Mesodermal cell (in vitro differentiated cells): Measurements from ENCODE around the gene KCNK6.
A peak's percentile ranks its signal among the peaks of the same experiment; 100 is the strongest.
"Not testable (repeated sequence)": the region's sequence is repeated elsewhere in the genome, so short reads cannot be mapped to it uniquely, and the experiment has no call there.

Experiments used
- H3K27ac ChIP-seq: 2 replicates; pipeline ENCODE4 v1.7.0; 2013; ENCODE audit warnings: mild to moderate bottlenecking, low read depth, low read length, moderate library complexity; ENCODE audit not compliant: severe bottlenecking
- H3K36me3 ChIP-seq: 2 replicates; pipeline ENCODE4 v1.7.1; 2013; ENCODE audit warnings: mild to moderate bottlenecking, low read length, moderate library complexity; ENCODE audit not compliant: control insufficient read depth, insufficient read depth
- H3K4me1 ChIP-seq: one replicate; pipeline ENCODE4 v1.7.1; 2013; ENCODE audit warnings: mild to moderate bottlenecking, low read length; ENCODE audit not compliant: insufficient read depth, control insufficient read depth, poor library complexity, severe bottlenecking
- H3K4me3 ChIP-seq: 2 replicates; pipeline ENCODE4 v1.7.0; 2013; ENCODE audit warnings: low read length, control low read depth, mild to moderate bottlenecking; ENCODE audit not compliant: insufficient read depth, poor library complexity, severe bottlenecking; ENCODE audit errors: extremely low read depth
- H3K9me3 ChIP-seq: 2 replicates; pipeline ENCODE4 v1.7.1; 2013; ENCODE audit warnings: mild to moderate bottlenecking, low read length, moderate library complexity; ENCODE audit not compliant: control insufficient read depth
- WGBS, 2 experiments: methylation state at CpG; one replicate each; pipeline ENCODE4 v1.1.5; 2013; ENCODE audit warnings: missing lambda C conversion rate in 2 of 2; ENCODE audit not compliant: insufficient coverage in 2 of 2; 5-methylcytosine and 5-hydroxymethylcytosine counted together

KCNK6 gene

GRCh38 chr19:38362076-38362945 lies 42.7 kb downstream of the KCNK6 start:
- no peaks in the 10 kb centered on the region for H3K4me1 ChIP-seq
- H3K36me3 ChIP-seq, result no peaks in the 10 kb centered on the region
- H3K4me3 ChIP-seq, result peak overlapping the region; percentile 63
- no peak overlapping the region for H3K27ac ChIP-seq
- H3K9me3 ChIP-seq, result no peaks in the 10 kb centered on the region
- WGBS, 2 experiments, result 2 to 3% methylated on average over 50 to 52 of the region's 68 CpGs

DNA sequence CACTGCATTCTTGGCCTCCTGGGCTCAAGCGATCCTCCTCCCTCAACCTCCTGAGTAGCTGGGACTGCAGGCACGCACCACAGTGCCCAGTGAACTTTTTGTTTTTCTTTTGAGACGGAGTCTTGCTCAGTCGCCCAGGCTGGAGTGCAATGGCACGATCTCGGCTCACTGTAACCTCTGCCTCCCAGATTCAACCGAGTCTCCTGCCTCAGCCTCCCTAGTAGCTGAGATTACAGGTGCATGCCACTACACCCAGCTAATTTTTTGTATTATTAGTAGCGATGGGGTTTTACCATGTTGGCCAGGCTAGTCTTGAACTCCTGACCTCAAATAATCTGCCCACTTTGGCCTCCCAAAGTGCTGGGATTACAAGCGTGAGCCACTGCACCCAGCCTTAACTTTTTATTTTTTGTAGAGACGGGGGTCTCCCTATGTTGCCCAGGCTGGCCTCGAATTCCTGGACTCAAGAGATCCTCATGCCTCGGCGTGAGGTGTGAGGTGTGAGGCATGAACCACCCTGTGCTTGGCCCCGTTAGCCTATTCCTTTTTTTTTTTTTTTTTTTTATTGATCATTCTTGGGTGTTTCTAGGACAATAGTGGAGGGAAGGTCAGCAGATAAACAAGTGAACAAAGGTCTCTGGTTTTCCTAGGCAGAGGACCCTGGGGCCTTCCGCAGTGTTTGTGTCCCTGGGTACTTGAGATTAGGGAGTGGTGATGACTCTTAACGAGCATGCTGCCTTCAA lies 43.5 kb downstream of the KCNK6 start:
- H3K36me3 ChIP-seq, H3K27ac ChIP-seq, H3K4me1 ChIP-seq, H3K9me3 ChIP-seq: not testable (repeated sequence)
- 81 to 87% methylated on average over 6 to 9 of the region's 16 CpGs for WGBS, 2 experiments
- H3K4me3 ChIP-seq, result peak overlapping the region; percentile 63

DNA sequence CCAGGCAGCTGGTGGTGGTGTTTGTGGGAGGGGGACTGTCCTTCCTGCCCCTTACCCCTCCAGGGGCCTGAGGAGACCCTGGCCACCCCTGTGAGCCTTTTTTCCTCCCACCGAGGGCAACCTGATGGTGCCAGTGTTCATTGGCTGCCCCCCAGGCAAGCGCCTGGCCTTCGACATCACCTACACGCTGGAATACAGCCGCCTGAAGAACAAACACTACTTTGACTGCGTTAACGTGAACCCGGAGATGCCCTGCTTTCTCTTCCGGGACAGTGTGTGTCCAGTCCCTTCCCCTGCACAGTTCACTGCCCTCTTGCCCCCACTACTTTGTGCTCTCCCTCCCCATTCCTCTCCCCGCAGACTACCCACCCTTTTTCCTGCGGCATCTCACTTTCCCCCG lies 47.4 kb downstream of the KCNK6 start:
- H3K27ac ChIP-seq, result no peak overlapping the region
- H3K36me3 ChIP-seq, result no peaks in the 10 kb centered on the region
- WGBS, 2 experiments, result 89 to 90% methylated on average over 10 to 12 of the region's 12 CpGs
- no peaks in the 10 kb centered on the region for H3K4me1 ChIP-seq
- no peaks in the 10 kb centered on the region for H3K9me3 ChIP-seq
- no peak overlapping the region for H3K4me3 ChIP-seq

GRCh38 chr19:38369584-38369983 lies 49.9 kb downstream of the KCNK6 start:
- Histone ChIP-seq H3K4me1 (no peaks in the 10 kb centered on the region), H3K36me3 (no peaks in the 10 kb centered on the region), H3K9me3 (no peaks in the 10 kb centered on the region), H3K4me3 (no peak overlapping the region), H3K27ac (no peak overlapping the region)
- WGBS, 2 experiments, result 93 to 96% methylated on average over 2 of the region's 2 CpGs

GRCh38 chr19:38370299-38370698 lies 50.7 kb downstream of the KCNK6 start:
- H3K9me3 ChIP-seq, result no peaks in the 10 kb centered on the region
- H3K4me3 ChIP-seq, result no peak overlapping the region
- 79 to 85% methylated on average over 11 to 12 of the region's 12 CpGs for WGBS, 2 experiments
- no peaks in the 10 kb centered on the region for H3K4me1 ChIP-seq
- H3K27ac ChIP-seq, result no peak overlapping the region
- H3K36me3 ChIP-seq, result no peaks in the 10 kb centered on the region

- H3K27ac ChIP-seq, result no peak overlapping the region
- no peaks in the 10 kb centered on the region for H3K9me3 ChIP-seq
- no peak overlapping the region for H3K4me3 ChIP-seq
- WGBS, 2 experiments, result 88 to 97% methylated on average over 5 of the region's 6 CpGs
- peaks cover 2% of the 10 kb centered on the region for H3K4me1 ChIP-seq
- H3K36me3 ChIP-seq, result peaks cover 3% of the 10 kb centered on the region
Observed at GRCh38 chr19:38371081-38371480, 51.4 kb downstream of the KCNK6 start.

DNA sequence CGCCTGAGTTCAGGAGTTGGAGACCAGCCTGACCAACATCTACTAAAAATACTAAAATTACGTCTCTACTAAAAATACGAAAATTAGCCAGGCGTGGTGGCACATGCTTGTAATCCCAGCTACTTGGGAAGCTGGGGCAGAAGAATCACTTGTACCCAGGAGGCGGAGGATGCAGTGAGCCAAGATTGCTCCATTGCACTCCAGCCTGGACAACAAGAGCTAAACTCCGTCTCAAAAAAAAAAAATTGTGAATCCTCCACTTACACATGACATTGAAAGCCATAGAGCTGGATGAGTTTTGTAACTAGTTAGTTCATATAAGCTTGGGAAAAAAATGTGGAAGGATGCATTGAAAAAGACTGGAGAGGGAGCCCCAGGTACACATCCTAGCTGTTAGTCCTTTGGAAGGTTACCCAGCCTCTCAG lies 54.3 kb downstream of the KCNK6 start:
- peak overlapping the region; percentile 93 for H3K4me3 ChIP-seq
- H3K9me3 ChIP-seq, result no peaks in the 10 kb centered on the region
- H3K36me3 ChIP-seq, result peaks cover 25% of the 10 kb centered on the region
- 90 to 96% methylated on average over 2 to 4 of the region's 6 CpGs for WGBS, 2 experiments
- peaks cover 5% of the 10 kb centered on the region for H3K4me1 ChIP-seq
- H3K27ac ChIP-seq, result peak overlapping the region; percentile 87

DNA sequence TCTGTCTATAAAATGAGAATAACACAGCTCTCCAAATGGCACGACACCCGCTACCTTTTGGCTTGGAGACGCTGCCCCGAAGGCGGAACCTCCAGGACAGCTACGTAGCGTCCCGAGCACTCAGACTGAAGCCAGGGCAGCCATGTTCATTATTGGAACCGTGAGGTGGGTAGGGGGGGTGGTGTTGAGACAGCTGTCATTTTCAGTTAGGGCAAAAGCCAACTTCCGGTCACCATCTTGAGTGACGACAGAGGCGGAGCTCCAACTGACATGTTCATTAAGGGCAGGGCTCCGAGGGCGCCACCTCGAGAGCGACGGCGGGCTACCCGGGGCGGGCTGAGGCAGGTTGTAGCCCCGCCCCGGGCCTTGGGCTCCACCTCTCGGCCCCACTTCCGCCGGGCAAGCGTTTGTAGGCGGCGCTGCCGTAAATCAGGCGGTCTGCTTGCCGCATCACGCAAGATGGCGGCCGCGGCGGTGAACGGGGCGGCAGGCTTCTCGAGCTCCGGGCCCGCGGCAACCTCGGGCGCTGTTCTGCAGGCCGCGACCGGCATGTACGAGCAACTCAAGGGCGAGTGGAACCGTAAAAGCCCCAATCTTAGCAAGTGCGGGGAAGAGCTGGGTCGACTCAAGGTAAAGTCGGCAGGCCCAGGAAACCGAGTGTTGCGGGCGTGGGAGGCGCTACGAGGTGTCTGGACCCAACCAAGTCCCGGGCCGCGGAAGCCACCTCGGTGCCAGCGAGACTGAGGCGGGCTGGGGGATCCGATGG lies 54.9 kb downstream of the KCNK6 start, which contains the start of gene PSMD8:
TSS of gene PSMD8 (plus strand) at position 240 of the 766 bp plus-strand sequence. CDS start at position 271, 31 bp downstream.
- Histone ChIP-seq H3K27ac (peak within 1 kb of the TSS; percentile 87), H3K4me3 (peak within 1 kb of the TSS; percentile 93), H3K9me3 (no peaks in the 10 kb centered on the region), H3K4me1 (peaks cover 5% of the 10 kb centered on the region), H3K36me3 (peaks cover 31% of the 10 kb centered on the region)
- WGBS, 2 experiments, result 0 to 1% methylated on average over 55 to 62 of the region's 65 CpGs

DNA sequence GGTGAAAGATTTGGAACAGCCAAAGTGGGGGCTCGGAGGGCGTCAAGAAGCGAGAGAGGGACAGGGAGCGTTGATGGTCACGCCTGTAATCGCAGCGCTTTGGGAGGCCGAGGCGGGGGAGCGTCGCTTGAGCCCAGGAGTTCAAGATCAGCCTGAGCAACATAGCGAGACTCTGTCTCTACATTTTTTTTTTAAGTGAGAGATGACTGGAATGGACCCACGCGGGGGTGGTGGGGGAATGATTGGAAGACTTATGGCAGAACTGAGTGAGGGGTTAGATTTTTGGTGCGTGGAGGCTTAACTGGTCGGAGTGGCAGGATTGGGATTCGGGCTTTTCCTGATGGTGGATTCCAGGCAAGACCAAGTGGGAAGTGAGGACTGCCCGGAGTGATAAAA lies 55.5 kb downstream of the KCNK6 start:
- Histone ChIP-seq H3K36me3 (peaks cover 36% of the 10 kb centered on the region), H3K4me3 (peak overlapping the region; percentile 93), H3K27ac (peak overlapping the region; percentile 87), H3K4me1 (peaks cover 5% of the 10 kb centered on the region), H3K9me3 (no peaks in the 10 kb centered on the region)
- WGBS, 2 experiments, result 1 to 2% methylated on average over 15 of the region's 18 CpGs

GRCh38 chr19:38375748-38376147 lies 56.1 kb downstream of the KCNK6 start:
- H3K36me3 ChIP-seq, result peaks cover 42% of the 10 kb centered on the region
- peaks cover 5% of the 10 kb centered on the region for H3K4me1 ChIP-seq
- peak overlapping the region; percentile 93 for H3K4me3 ChIP-seq
- no peak overlapping the region for H3K27ac ChIP-seq
- no peaks in the 10 kb centered on the region for H3K9me3 ChIP-seq
- 93 to 100% methylated on average over 2 to 4 of the region's 5 CpGs for WGBS, 2 experiments
